A673 (cell line): ENCODE data around the gene DYNC2I2.

Experiments
- CTCF ChIP-seq: fragments of 300-800, 200-600 bp; sonication (generic); conservative IDR thresholded peaks from 2 replicates; pipeline ENCODE4 v1.5.1; 2017; ENCODE audit warnings: low read depth, mild to moderate bottlenecking, antibody characterized with exemption, low read length, moderate library complexity, mixed read lengths
- EZH2 ChIP-seq: fragments of 200-600 bp; sonication (generic); IDR thresholded peaks from 2 replicates; pipeline ENCODE4 v1.6.1; 2017; ENCODE audit warnings: borderline replicate concordance, low read depth, mild to moderate bottlenecking, mixed read lengths, antibody characterized with exemption, low read length; ENCODE audit not compliant: poor library complexity, severe bottlenecking

GRCh38 chr9:128626181-128626580, 30.5 kb downstream of the DYNC2I2 start:
- no peak for TF ChIP-seq CTCF
- no peak for TF ChIP-seq EZH2
